ENCODE measurements around the gene S100A1.

DNA sequence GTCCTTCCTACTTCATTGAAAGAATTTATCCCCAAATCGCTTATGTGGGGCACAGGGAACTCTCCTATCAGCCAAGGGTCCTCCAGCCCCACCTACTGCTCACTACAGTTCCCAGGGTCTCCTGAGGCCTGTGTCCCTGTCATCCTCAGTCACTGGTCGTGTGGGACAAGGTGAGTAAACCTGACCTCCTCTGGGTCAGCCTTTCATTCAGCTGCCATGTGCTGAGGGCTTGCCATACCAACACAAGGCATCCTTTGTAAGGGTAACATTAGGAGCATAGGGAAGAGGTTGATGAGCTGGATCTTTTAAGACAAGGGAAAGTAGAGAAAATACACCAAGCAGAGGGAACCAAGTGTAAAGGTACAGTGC, 19.1 kb downstream of the S100A1 start:
- TF ChIP-seq, protein P1, sequence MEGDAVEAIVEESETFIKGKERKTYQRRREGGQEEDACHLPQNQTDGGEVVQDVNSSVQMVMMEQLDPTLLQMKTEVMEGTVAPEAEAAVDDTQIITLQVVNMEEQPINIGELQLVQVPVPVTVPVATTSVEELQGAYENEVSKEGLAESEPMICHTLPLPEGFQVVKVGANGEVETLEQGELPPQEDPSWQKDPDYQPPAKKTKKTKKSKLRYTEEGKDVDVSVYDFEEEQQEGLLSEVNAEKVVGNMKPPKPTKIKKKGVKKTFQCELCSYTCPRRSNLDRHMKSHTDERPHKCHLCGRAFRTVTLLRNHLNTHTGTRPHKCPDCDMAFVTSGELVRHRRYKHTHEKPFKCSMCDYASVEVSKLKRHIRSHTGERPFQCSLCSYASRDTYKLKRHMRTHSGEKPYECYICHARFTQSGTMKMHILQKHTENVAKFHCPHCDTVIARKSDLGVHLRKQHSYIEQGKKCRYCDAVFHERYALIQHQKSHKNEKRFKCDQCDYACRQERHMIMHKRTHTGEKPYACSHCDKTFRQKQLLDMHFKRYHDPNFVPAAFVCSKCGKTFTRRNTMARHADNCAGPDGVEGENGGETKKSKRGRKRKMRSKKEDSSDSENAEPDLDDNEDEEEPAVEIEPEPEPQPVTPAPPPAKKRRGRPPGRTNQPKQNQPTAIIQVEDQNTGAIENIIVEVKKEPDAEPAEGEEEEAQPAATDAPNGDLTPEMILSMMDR (IDR thresholded peaks at IDR 0.05; ENCODE audit: low read depth, low read length, poor library complexity, severe bottlenecking) = no peak
- no peak for TF ChIP-seq EZH2phosphoT487 (IDR thresholded peaks at IDR 0.05; ENCODE audit: borderline replicate concordance, low read length)
